HG02852 (cell line): Measurements from ENCODE around the gene PHLDA2.

ENCODE experiments used
- ATAC-seq: cut with Tn5 transposase; IDR thresholded peaks from one replicate; pipeline ENCODE4 v1.9.1; 2021; ENCODE audit warnings: mild to moderate bottlenecking, moderate library complexity; ENCODE audit not compliant: unreplicated experiment

Gene PHLDA2

DNA sequence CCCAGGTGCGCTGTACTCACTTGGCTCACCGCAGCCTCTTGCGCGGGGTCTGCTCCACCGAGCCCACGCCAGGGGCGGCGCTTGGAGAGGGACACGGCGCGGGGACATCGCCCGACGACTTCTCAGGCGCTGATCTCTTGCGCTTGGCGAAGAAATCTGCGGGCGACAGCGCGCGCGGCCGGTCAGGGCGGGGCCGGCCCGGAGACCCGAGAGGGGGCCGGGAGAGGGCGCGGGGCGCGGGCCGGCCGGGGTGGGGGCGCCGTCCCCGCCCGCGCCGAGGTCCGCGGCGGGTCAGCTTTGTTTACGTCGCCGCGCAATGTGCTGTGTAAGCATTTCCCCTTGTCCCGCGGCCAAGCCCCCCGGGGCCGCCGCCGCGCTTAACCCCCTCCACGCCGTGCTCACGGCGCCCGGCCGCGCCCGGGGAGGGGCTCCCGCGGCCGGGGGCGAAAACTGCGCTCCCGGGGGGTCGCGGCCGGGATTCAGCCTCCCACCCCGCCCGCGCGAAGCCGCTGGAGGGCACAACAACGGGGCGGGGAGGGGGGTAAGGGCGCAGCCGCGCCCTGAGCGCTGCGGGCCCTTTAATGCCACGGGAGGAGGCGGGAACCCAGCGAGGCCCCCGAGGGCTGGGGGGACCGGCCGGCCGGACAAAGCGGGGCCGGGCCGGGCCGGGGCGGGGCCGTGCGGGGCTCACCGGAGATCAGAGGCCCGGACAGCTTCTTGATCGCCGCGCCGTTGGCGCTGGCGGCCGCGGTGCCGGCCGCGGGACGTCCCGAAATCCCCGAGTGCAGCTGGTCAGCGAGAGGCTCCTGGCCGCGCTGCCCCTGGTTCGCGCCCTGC lies 45.0 kb downstream of the PHLDA2 start:
- ATAC-seq = no peak

DNA sequence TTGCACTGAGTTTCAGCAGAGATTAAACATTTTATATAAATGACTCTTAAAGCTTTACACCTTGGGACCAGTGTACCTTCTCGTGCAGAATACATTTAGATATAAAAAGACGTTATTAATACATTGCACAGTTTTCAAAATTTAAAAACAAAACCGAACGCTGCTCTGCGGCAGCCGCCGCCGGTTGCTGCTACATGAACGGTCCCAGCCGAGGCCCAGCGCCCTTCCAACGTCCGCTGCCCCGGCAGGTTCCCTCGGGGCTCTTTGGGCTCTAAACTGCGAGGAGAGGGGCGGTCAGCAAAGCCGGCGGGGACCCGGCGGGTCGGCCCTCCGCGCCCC lies 45.6 kb downstream of the PHLDA2 start:
- ATAC-seq = no peak

DNA sequence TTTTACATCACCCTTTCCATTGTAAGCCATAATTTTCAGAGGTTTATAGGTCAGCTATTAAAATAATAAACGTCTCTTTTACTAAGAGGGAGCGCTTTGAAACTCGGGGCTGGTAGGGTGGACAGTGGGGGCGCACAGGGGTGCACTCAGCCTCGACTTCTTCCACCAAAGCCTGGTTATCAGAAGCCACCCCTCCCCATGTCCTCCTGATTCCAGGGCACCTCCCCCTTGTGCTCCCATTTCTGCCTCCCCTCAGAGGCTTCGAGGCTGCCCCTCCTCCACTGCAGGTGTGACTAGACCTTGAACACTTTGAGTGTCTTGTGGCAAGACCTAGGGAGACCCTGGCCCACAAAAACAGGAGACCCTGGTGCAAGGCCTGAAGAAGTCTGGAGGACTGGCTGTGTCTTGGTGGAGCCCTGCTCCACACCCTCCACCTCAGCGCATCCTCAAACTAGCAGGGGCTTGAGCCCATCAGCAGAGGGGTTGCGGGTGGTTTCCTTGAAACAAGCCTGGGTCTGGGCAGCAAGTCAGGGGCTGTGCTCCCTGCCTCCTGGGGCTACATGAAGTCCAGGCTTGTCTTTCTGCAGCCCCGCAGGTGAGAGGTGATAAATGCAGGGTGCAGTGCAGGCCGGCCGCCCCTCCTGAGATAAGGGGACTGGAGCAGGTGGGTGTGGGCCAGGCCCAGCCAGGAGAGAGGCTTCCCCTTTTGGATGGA lies 46.7 kb downstream of the PHLDA2 start:
- ATAC-seq = no peak

DNA sequence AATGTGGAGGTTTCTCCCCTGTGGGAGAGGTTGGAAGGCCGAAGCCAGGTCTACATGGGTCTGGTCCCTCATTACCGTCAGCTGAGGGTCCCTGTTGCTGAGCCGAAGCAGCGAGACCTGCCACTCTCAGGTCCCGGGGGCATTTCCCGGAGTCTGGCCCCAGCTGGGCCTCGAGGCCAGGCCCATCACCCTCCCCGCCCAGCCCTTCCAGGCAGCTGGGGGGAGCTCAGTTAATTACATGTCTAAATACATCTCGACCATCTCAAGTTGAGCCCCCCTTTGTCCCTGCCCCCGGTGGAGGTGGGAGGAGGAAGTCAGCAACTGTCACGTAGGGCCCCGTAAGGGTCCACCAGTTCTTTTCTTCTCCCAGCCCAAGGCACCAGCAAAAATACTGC lies 47.2 kb downstream of the PHLDA2 start:
- ATAC-seq = no peak

DNA sequence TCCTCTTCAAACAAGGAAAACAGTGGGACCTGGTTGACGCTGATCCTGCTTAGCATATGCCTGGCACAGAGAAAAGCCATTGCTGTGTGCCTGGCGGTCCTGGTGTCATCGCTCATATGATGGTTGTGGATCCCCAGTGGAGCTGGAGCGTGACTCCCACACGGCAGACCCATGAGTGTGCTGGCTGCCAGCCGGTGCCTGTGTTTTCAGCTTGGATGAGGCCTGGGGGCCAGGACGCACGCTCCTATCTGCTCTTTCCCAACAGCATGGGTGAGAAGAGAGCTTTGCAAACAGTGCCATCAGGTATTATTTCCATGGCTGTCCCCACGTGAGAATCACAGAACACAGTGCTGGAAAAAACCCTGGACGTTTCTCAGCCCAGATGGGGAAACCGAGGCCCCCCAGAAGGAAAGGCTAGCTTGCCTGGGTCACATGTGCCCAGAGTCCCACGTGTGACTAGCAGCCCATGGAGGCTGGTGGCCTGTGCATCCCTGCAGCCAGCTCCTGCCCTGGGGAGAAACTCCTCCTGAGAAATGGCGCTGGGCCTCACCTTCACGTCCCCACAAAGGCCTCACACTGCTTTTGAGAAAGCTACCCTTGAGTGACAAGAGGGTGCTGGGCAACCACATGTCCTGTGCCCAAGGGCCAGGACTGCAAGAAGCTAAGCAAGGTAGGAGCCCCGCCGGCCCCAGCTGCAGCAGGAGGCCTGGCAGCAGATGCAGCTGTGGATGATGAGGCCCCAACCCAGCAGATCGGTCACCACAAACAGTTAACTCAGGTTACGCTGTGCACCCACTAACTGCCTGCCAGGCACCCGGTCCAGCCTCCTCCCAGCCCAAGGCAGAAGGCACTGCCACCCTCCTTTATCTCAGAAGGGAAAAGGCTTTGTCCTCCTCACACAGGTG lies 47.9 kb downstream of the PHLDA2 start:
- no peak for ATAC-seq

DNA sequence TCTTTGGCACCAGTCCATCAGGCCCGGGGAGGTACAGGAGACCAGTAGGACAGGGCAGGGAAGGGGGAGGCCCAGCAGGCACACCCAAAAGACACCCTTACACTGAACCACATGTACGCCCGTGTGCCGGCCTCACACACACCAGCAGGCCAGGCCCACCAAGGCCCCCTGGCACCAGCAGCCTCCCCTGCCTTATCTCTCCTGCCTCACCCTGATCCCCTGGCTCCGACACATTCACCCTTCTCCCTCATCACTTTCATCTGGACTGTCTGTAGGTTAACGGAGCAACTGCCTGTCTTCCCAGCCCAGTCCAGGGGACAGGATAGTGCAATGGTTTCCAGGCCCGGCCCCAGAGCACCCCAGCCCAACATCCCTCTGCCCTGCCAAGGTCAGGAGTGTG lies 48.6 kb downstream of the PHLDA2 start:
- no peak for ATAC-seq

DNA sequence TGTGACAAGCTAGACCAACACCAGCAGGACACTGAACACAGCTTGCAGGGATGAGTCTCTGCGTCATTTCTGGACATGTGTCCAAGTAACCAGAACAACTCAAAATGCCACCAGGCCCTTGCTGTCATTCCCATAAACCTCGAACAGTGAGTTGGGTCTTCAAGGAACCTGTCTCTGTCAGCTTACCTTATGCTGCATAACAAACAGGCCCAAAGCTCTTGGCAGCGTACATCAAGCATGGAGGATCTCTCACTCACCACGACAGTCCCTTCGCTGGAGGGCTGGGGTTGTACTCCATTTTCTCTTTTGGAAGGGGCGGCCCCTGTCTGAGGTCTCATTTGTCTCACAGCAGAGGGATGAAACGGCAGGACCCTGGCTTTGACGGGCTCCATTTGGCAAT lies 50.4 kb downstream of the PHLDA2 start:
- no peak for ATAC-seq
